HepG2 (cell line): ENCODE data around the gene ZMIZ1. TPM values are rescaled to one million over a fixed set of nuclear protein-coding genes. Genes with fewer than 3 reads are reported as not detected.
A peak's percentile ranks its signal among the peaks of the same experiment; 100 is the strongest.

ENCODE experiments used
- ATAC-seq: fragments of 200-7000 bp; cut with Tn5 transposase; 3 replicates; pipeline ENCODE4 v1.9.1; 2020; ENCODE audit warnings: mild to moderate bottlenecking, moderate library complexity
- BruUV-seq: library from RNA; stranded (reverse); fragments of 400-500 nt; replicated peaks from 2 replicates; lab custom pipeline; 2021; lab: Mats Ljungman, UMichigan
- CTCF ChIA-PET: fragments of 300-600 bp; formaldehyde crosslinking; extraction: SDS; loops from one replicate; lab custom pipeline; 2021; ENCODE audit warnings: low total read pairs, inconsistent platforms, low intra/inter-chr PET ratio; lab: Yijun Ruan, JAX
- POLR2A ChIA-PET: fragments of 350-600 bp; sonication (Branson Sonifier 250); formaldehyde crosslinking; loops from one replicate; lab custom pipeline; 2020; ENCODE audit warnings: antibody characterized with exemption, inconsistent platforms; lab: Yijun Ruan, JAX
- DNase-seq: peaks from one replicate; pipeline ENCODE4 v3.0.0-alpha.2; 2015; ENCODE audit warnings: low spot score
- FAIRE-seq: peaks from 3 replicates; lab custom pipeline; 2011; peaks lifted over from hg19 to GRCh38; lab: Jason Lieb, UNC
- H2AFZ ChIP-seq: one replicate; pipeline ENCODE4 v1.6.1; 2011; ENCODE audit warnings: low read length, inconsistent platforms
- H3K27ac ChIP-seq: fragments of 300-600 bp; 3 replicates; pipeline ENCODE4 v1.8.0; 2011; ENCODE audit warnings: mixed run types, mild to moderate bottlenecking, mixed read lengths, low read length, inconsistent platforms; ENCODE audit not compliant: insufficient read depth; ENCODE audit errors: extremely low read length
- H3K27me3 ChIP-seq, 2 experiments: fragments of 200-600 bp in 1 of 2; 2 replicates in 1 of 2; 3 replicates in 1 of 2; pipeline versions ENCODE4 v1.6.0 to v1.8.0; 2011; ENCODE audit warnings: low read length in 2 of 2, mild to moderate bottlenecking in 2 of 2, moderate library complexity in 2 of 2, inconsistent platforms in 1 of 2; ENCODE audit not compliant: insufficient read depth in 2 of 2, control insufficient read depth in 1 of 2
- H3K36me3 ChIP-seq, 2 experiments: fragments of 200-600 bp in 1 of 2; replicated peaks in 1 of 2; 2 replicates in 1 of 2; 3 replicates in 1 of 2; pipeline versions ENCODE4 v1.5.1 to v1.8.0; 2011; ENCODE audit warnings: low read length in 2 of 2, inconsistent platforms in 1 of 2; ENCODE audit not compliant: insufficient read depth in 2 of 2, control insufficient read depth in 1 of 2
- H3K4me1 ChIP-seq: 2 replicates; pipeline ENCODE4 v1.5.1; 2012; ENCODE audit warnings: low read length, inconsistent platforms; ENCODE audit not compliant: insufficient read depth
- H3K4me2 ChIP-seq: 2 replicates; pipeline ENCODE4 v1.6.0; 2011; ENCODE audit warnings: low read depth, low read length, inconsistent platforms
- H3K4me3 ChIP-seq, 3 experiments: fragments of 200-600 bp in 1 of 3; sonication (generic), shearing (Covaris generic) in 1 of 3; replicated peaks in 1 of 3; 2 replicates each; pipeline ENCODE4 v1.5.1; 2011 to 2016; ENCODE audit warnings: low read length in 3 of 3, inconsistent platforms in 2 of 3, low read depth in 2 of 3, mild to moderate bottlenecking in 2 of 3, control low read depth in 1 of 3, mixed read lengths in 1 of 3; ENCODE audit not compliant: insufficient read depth in 1 of 3
- H3K79me2 ChIP-seq: one replicate; pipeline ENCODE4 v1.6.1; 2011; ENCODE audit warnings: low read length, inconsistent platforms; ENCODE audit not compliant: insufficient read depth
- H3K9ac ChIP-seq: 2 replicates; pipeline ENCODE4 v1.6.0; 2011; ENCODE audit warnings: mild to moderate bottlenecking, low read depth, low read length, inconsistent platforms; ENCODE audit not compliant: insufficient read depth
- H3K9me3 ChIP-seq: 2 replicates; pipeline ENCODE4 v1.5.1; 2012; ENCODE audit warnings: mild to moderate bottlenecking, low read length
- H4K20me1 ChIP-seq: 2 replicates; pipeline ENCODE4 v1.6.0; 2011; ENCODE audit warnings: inconsistent platforms, mild to moderate bottlenecking, low read length, moderate library complexity; ENCODE audit not compliant: insufficient read depth
- CBX5 ChIP-seq: sonication (generic); formaldehyde crosslinking; IDR thresholded peaks from 2 replicates; pipeline ENCODE4 v1.4.0; 2020; ENCODE audit warnings: missing genetic modification reagents, borderline replicate concordance
- FOSL2 ChIP-seq: sonication (generic); formaldehyde crosslinking; IDR thresholded peaks from 2 replicates; pipeline ENCODE4 v1.4.0; 2020; ENCODE audit warnings: missing genetic modification reagents
- KDM1A ChIP-seq: IDR thresholded peaks from 2 replicates; pipeline ENCODE4 v1.6.1; 2016; ENCODE audit warnings: missing compliant biosample characterization
- LCORL ChIP-seq, 2 experiments: fragments of 450-650 bp in 1 of 2; sonication (generic) in 1 of 2; formaldehyde crosslinking in 1 of 2; IDR thresholded peaks; 2 replicates each; pipeline versions ENCODE4 v1.5.0 to v1.6.1; 2017 to 2020; ENCODE audit warnings: antibody characterized with exemption in 1 of 2, missing genetic modification reagents in 1 of 2
- SAP130 ChIP-seq: IDR thresholded peaks from 2 replicates; pipeline ENCODE4 v1.6.1; 2016; ENCODE audit warnings: low read depth
- SOX13 ChIP-seq, 3 experiments: fragments of 450-650 bp in 1 of 3; sonication (generic) in 1 of 3; formaldehyde crosslinking in 1 of 3; IDR thresholded peaks in 2 of 3; conservative IDR thresholded peaks in 1 of 3; 2 replicates each; pipeline versions ENCODE4 v1.5.0 to v1.6.1; 2016 to 2020; ENCODE audit warnings: antibody characterized with exemption in 1 of 3, mild to moderate bottlenecking in 1 of 3, missing compliant biosample characterization in 1 of 3, missing genetic modification reagents in 1 of 3, moderate library complexity in 1 of 3
- ZBTB1 ChIP-seq: sonication (generic); formaldehyde crosslinking; IDR thresholded peaks from 2 replicates; pipeline ENCODE4 v1.4.0; 2020; ENCODE audit warnings: missing genetic modification reagents, borderline replicate concordance
- ZBTB7A ChIP-seq: sonication (generic); formaldehyde crosslinking; IDR thresholded peaks from 2 replicates; pipeline ENCODE4 v1.8.0; 2022; ENCODE audit warnings: mild to moderate bottlenecking, missing genetic modification reagents
- ZNF235 ChIP-seq: sonication (generic); formaldehyde crosslinking; IDR thresholded peaks from 2 replicates; pipeline ENCODE4 v1.8.1; 2023; ENCODE audit warnings: mild to moderate bottlenecking, missing genetic modification reagents, borderline replicate concordance
- ZNF605 ChIP-seq: sonication (generic); formaldehyde crosslinking; IDR thresholded peaks from 2 replicates; pipeline ENCODE4 v1.8.0; 2022; ENCODE audit warnings: mild to moderate bottlenecking, missing genetic modification reagents
- ZNF629 ChIP-seq: sonication (generic); formaldehyde crosslinking; conservative IDR thresholded peaks from 2 replicates; pipeline ENCODE4 v1.5.0; 2020; ENCODE audit warnings: missing genetic modification reagents
- ZNF772 ChIP-seq: sonication (generic); formaldehyde crosslinking; IDR thresholded peaks from 2 replicates; pipeline ENCODE4 v1.5.0; 2020; ENCODE audit warnings: mild to moderate bottlenecking, missing genetic modification reagents
- WGBS: methylation state at CpG from one replicate; pipeline ENCODE4 v1.1.6; 2017; ENCODE audit warnings: low lambda C conversion rate; 5-methylcytosine and 5-hydroxymethylcytosine counted together
- in situ Hi-C: cut with HindIII; loops from 2 replicates; pipeline ENCODE4 v1.10.0; 2017; ENCODE audit warnings: low pct_unique_long_range_greater_than_20kb; ENCODE audit not compliant: extremely low pct_ligation_motif_present
- intact Hi-C: fragments of 100-400 bp; cut with micrococcal nuclease; formaldehyde crosslinking; loops from one replicate; pipeline ENCODE4 v1.10.0; 2022; ENCODE audit not compliant: unreplicated experiment
- polyA plus RNA-seq, 8 experiments: library from polyadenylated mRNA; depleted of rRNA in 3 of 8; stranded (reverse) in 7 of 8; unstranded in 1 of 8; fragments of >200 nt; fragmentation: Illumina TruSeq in 4 of 8; extraction: Trizol in 4 of 8; gene quantifications; 2 replicates each; pipeline versions ENCODE4 v1.2.1 to v1.2.3, GENCODE V29; 2011 to 2016; ENCODE audit warnings: low read depth in 4 of 8, missing spikeins in 1 of 8, mixed read lengths in 1 of 8; ENCODE audit not compliant: insufficient read depth in 1 of 8
- total RNA-seq, 5 experiments: library from RNA; depleted of rRNA; stranded (reverse); fragments of >200 nt; fragmentation: Illumina TruSeq; extraction: Trizol; gene quantifications; 2 replicates each; pipeline ENCODE4 v1.2.3, GENCODE V29; 2016; ENCODE audit warnings: low read depth in 1 of 5
- TF ChIP-seq, protein P1 (sequence below): sonication (generic); formaldehyde crosslinking; IDR thresholded peaks from 2 replicates; pipeline ENCODE4 v1.4.0; 2020; ENCODE audit warnings: mild to moderate bottlenecking, missing genetic modification reagents
- TF ChIP-seq, protein P2 (sequence below): sonication (generic); formaldehyde crosslinking; IDR thresholded peaks from 2 replicates; pipeline ENCODE4 v1.4.0; 2020; ENCODE audit warnings: missing genetic modification reagents

The ZMIZ1 gene
- total and polyA plus RNA-seq, 2 of the 13 experiments (the other 11 are each of a cell fraction or from before 2014, with no cell fraction given), result 5.3 to 10.2 TPM

DNA sequence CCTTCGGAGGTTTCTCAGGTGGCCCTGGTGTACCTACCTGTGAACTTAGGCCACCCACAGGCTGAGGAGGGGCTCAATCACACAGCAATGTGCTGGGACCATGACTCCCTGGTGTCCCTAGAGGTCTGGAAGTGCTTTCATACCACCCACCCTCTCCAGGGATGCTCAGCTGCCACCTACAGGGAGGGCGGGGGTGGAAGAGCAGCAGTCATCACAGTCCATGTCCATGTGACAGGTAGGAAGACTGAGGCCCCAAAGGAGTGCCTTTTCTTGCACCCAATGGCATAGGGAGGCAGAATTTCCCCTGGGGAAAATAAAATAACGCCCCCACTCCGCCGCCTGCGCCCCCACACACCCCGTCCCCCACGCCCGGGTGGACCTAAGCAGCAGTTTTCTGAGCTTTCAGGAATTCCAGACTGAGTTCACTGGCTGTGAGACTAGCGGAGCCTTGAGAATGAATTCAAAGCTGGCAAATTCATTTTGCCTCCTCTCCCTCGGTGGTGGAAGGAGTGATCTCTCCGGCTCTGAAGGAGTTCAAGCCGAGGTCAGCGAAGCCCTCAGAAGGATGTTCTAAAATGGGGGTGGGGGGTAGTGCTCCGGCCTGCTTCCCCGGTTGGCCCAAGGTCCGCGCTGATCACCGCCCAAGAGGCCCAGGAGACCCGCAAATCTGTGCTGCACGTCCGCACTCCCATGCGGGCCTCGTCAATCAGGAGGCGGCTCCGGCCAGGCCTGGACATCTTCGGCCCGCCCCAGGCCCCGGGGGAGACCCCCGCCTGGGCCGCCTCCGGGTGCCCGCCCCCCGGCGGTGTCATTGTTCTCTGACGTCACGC lies 2.1 kb upstream of the ZMIZ1 start:
- ChIA-PET POLR2A (interaction anchor here (0.7 to 6.9 kb wide), 14 partner anchors 8 to 291 kb away, joined by 3 to 54 read pairs (median 4); no protein-coding TSS in a partner anchor), CTCF (interaction anchor here (1.3 kb wide), 1 partner anchor 129 kb away, joined by 4 read pairs; no protein-coding TSS in a partner anchor)
- intact Hi-C loops, result loop anchor here (1.0 to 5.0 kb wide), 3 partner anchors 7 to 409 kb away; no protein-coding TSS in a partner anchor
- Histone ChIP-seq H3K79me2 (peaks cover 21% of the 10 kb centered on the region), H4K20me1 (peaks cover 11% of the 10 kb centered on the region; the same call in 1 of the 2 replicates), H3K9ac (peak overlapping the region; percentile 53; the same call in 1 of the 2 replicates), H3K36me3 (no peaks in the 10 kb centered on the region), H2AFZ (no peak overlapping the region), H3K4me2 (peak overlapping the region; percentile 84), H3K27ac (peak overlapping the region; percentile 66), H3K4me3 (peak overlapping the region; percentile 62 to 98 (median 93)), H3K4me1 (peaks cover 56% of the 10 kb centered on the region), H3K9me3 (no peaks in the 10 kb centered on the region), H3K27me3 (no peaks in the 10 kb centered on the region; a peak in 1 of 5 replicates)
- BruUV-seq, result TSS peak; percentile 46
- peak; percentile 87 for DNase-seq
- peak; percentile 69 for ATAC-seq
- peak; percentile 93 for FAIRE-seq
- WGBS, result 3% methylated on average over 30 of the region's 37 CpGs
- in situ Hi-C loops, result no loop called here
- TF ChIP-seq, protein P1, sequence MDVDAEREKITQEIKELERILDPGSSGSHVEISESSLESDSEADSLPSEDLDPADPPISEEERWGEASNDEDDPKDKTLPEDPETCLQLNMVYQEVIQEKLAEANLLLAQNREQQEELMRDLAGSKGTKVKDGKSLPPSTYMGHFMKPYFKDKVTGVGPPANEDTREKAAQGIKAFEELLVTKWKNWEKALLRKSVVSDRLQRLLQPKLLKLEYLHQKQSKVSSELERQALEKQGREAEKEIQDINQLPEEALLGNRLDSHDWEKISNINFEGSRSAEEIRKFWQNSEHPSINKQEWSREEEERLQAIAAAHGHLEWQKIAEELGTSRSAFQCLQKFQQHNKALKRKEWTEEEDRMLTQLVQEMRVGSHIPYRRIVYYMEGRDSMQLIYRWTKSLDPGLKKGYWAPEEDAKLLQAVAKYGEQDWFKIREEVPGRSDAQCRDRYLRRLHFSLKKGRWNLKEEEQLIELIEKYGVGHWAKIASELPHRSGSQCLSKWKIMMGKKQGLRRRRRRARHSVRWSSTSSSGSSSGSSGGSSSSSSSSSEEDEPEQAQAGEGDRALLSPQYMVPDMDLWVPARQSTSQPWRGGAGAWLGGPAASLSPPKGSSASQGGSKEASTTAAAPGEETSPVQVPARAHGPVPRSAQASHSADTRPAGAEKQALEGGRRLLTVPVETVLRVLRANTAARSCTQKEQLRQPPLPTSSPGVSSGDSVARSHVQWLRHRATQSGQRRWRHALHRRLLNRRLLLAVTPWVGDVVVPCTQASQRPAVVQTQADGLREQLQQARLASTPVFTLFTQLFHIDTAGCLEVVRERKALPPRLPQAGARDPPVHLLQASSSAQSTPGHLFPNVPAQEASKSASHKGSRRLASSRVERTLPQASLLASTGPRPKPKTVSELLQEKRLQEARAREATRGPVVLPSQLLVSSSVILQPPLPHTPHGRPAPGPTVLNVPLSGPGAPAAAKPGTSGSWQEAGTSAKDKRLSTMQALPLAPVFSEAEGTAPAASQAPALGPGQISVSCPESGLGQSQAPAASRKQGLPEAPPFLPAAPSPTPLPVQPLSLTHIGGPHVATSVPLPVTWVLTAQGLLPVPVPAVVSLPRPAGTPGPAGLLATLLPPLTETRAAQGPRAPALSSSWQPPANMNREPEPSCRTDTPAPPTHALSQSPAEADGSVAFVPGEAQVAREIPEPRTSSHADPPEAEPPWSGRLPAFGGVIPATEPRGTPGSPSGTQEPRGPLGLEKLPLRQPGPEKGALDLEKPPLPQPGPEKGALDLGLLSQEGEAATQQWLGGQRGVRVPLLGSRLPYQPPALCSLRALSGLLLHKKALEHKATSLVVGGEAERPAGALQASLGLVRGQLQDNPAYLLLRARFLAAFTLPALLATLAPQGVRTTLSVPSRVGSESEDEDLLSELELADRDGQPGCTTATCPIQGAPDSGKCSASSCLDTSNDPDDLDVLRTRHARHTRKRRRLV (CRISPR knock-in tag), result 0 out of 2 replicates have a peak, but pooled peaks have one; percentile 30
- TF ChIP-seq ZNF235 (CRISPR knock-in tag), result 0 out of 2 replicates have a peak, but pooled peaks have one; percentile 15
- peak; percentile 27; the same call in 1 of the 2 replicates for TF ChIP-seq ZNF772 (CRISPR knock-in tag)
- peak; percentile 98 for TF ChIP-seq KDM1A (CRISPR knock-in tag)
- 0 out of 2 replicates have a peak, but pooled peaks have one; percentile 65 for TF ChIP-seq ZBTB7A (CRISPR knock-in tag)
- peak; percentile 76; the same call in 1 of the 2 replicates for TF ChIP-seq CBX5 (CRISPR knock-in tag)
- TF ChIP-seq SOX13 (IDR thresholded peaks at IDR 0.05), result no peak
- TF ChIP-seq SOX13 (CRISPR knock-in tag; conservative IDR thresholded peaks at IDR 0.05 in 1 of 2, IDR thresholded peaks at IDR 0.05 in 1 of 2), result peak in 1 of 2 experiments; percentile 33; a peak in 2 of 4 replicates
- peak; percentile 12; the same call in 1 of the 2 replicates for TF ChIP-seq ZNF605 (CRISPR knock-in tag)
- peak; percentile 98 for TF ChIP-seq ZNF629 (CRISPR knock-in tag)
- TF ChIP-seq SAP130 (CRISPR knock-in tag), result peak; percentile 58; the same call in 1 of the 2 replicates
- TF ChIP-seq LCORL (IDR thresholded peaks at IDR 0.05), result no peak
- TF ChIP-seq LCORL (CRISPR knock-in tag; IDR thresholded peaks at IDR 0.05), result no peak; the same call in 1 of the 2 replicates
- TF ChIP-seq FOSL2 (CRISPR knock-in tag), result peak; percentile 50
- TF ChIP-seq, protein P2, sequence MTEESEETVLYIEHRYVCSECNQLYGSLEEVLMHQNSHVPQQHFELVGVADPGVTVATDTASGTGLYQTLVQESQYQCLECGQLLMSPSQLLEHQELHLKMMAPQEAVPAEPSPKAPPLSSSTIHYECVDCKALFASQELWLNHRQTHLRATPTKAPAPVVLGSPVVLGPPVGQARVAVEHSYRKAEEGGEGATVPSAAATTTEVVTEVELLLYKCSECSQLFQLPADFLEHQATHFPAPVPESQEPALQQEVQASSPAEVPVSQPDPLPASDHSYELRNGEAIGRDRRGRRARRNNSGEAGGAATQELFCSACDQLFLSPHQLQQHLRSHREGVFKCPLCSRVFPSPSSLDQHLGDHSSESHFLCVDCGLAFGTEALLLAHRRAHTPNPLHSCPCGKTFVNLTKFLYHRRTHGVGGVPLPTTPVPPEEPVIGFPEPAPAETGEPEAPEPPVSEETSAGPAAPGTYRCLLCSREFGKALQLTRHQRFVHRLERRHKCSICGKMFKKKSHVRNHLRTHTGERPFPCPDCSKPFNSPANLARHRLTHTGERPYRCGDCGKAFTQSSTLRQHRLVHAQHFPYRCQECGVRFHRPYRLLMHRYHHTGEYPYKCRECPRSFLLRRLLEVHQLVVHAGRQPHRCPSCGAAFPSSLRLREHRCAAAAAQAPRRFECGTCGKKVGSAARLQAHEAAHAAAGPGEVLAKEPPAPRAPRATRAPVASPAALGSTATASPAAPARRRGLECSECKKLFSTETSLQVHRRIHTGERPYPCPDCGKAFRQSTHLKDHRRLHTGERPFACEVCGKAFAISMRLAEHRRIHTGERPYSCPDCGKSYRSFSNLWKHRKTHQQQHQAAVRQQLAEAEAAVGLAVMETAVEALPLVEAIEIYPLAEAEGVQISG (CRISPR knock-in tag), result peak; percentile 53; the same call in 1 of the 2 replicates
- 0 out of 2 replicates have a peak, but pooled peaks have one; percentile 47 for TF ChIP-seq ZBTB1 (CRISPR knock-in tag)
